Tibial artery (tissue), 4 donors: ENCODE measurements around the gene JADE2.

Source experiments
- DNase-seq, 2 donors: peaks; one replicate each; pipeline ENCODE4 v3.0.0-alpha.2; 2019
- H3K27ac ChIP-seq, 2 donors: fragments of 200-600 bp; sonication (generic) in 1 of 2; 1 replicate in 1 of 2; 2 replicates in 1 of 2; pipeline ENCODE4 v1.5.1; 2018 to 2019; ENCODE audit warnings: mild to moderate bottlenecking in 1 of 2
- H3K27me3 ChIP-seq, 2 donors: fragments of 200-600 bp; sonication (generic) in 1 of 2; one replicate each; pipeline versions ENCODE4 v1.5.1 to v1.6.0; 2016 to 2019
- H3K36me3 ChIP-seq, 3 donors: fragments of 200-600 bp; sonication (generic) in 2 of 3; one replicate each; pipeline ENCODE4 v1.5.1; 2016 to 2019; ENCODE audit warnings: mild to moderate bottlenecking in 2 of 3
- H3K4me1 ChIP-seq, 4 donors: fragments of 200-600 bp; sonication (generic) in 2 of 4; 1 replicate in 3 of 4; 2 replicates in 1 of 4; pipeline ENCODE4 v1.5.1; 2016 to 2019
- H3K4me3 ChIP-seq, 2 donors: fragments of 200-600 bp; sonication (generic) in 1 of 2; 1 replicate in 1 of 2; 2 replicates in 1 of 2; pipeline ENCODE4 v1.5.1; 2018 to 2019; ENCODE audit warnings: mild to moderate bottlenecking in 2 of 2
- H3K9me3 ChIP-seq, 3 donors: fragments of 200-600 bp; sonication (generic) in 1 of 3; one replicate each; pipeline ENCODE4 v1.5.1; 2016 to 2019
- CTCF ChIP-seq, 2 experiments: fragments of 200-600 bp in 1 of 2; fragments of 450-650 bp in 1 of 2; IDR thresholded peaks; one replicate each; pipeline ENCODE4 v1.5.1; 2017 to 2019; ENCODE audit warnings: antibody characterized with exemption in 2 of 2, mild to moderate bottlenecking in 1 of 2, moderate library complexity in 1 of 2
- intact Hi-C: fragments of 100-400 bp; cut with DNase I; formaldehyde crosslinking; loops from one replicate; pipeline ENCODE4 v1.15.0; 2023; ENCODE audit warnings: low total_unique reads

JADE2 gene

GRCh38 chr5:134506054-134507039 is 19.1 kb upstream of the JADE2 start:
- no peak overlapping the region for H3K4me3 ChIP-seq
- intact Hi-C loops: no loop called here
- peaks cover 0 to 21% (median 14%) of the 10 kb centered on the region in 4 donors for H3K4me1 ChIP-seq
- no peaks in the 10 kb centered on the region for H3K27me3 ChIP-seq
- TF ChIP-seq CTCF (IDR thresholded peaks at IDR 0.05): no peak
- no peaks in the 10 kb centered on the region for H3K9me3 ChIP-seq
- H3K36me3 ChIP-seq: no peaks in the 10 kb centered on the region
- DNase-seq: peak; percentile 28 to 74
- no peak overlapping the region for H3K27ac ChIP-seq

- Histone ChIP-seq H3K36me3 (no peaks in the 10 kb centered on the region), H3K4me3 (no peak overlapping the region), H3K4me1 (peaks cover 0 to 32% (median 21%) of the 10 kb centered on the region in 4 donors), H3K9me3 (no peaks in the 10 kb centered on the region), H3K27ac (no peak overlapping the region), H3K27me3 (no peaks in the 10 kb centered on the region)
- peak in 1 of 2 donors; percentile 33 for DNase-seq
- intact Hi-C loops: no loop called here
- TF ChIP-seq CTCF (IDR thresholded peaks at IDR 0.05): no peak
Observed at GRCh38 chr5:134507452-134507851, 18.0 kb upstream of the JADE2 start.

- intact Hi-C loops: no loop called here
- DNase-seq: peak in 1 of 2 donors; percentile 52
- H3K9me3 ChIP-seq: no peaks in the 10 kb centered on the region
- peaks cover 0 to 26% (median 12%) of the 10 kb centered on the region in 4 donors for H3K4me1 ChIP-seq
- H3K4me3 ChIP-seq: no peak overlapping the region
- no peak for TF ChIP-seq CTCF (IDR thresholded peaks at IDR 0.05)
- no peaks in the 10 kb centered on the region for H3K27me3 ChIP-seq
- no peaks in the 10 kb centered on the region for H3K36me3 ChIP-seq
- no peak overlapping the region for H3K27ac ChIP-seq
Observed at GRCh38 chr5:134508521-134509195, 16.8 kb upstream of the JADE2 start.

- Histone ChIP-seq H3K36me3 (no peaks in the 10 kb centered on the region), H3K9me3 (no peaks in the 10 kb centered on the region), H3K27me3 (no peaks in the 10 kb centered on the region), H3K27ac (no peak overlapping the region), H3K4me1 (peaks cover 0 to 24% (median 9%) of the 10 kb centered on the region in 4 donors), H3K4me3 (no peak overlapping the region)
- intact Hi-C loops: no loop called here
- TF ChIP-seq CTCF (IDR thresholded peaks at IDR 0.05): no peak
- peak in 1 of 2 donors; percentile 65 for DNase-seq
Observed at GRCh38 chr5:134509308-134510040, 16.0 kb upstream of the JADE2 start.

GRCh38 chr5:134510970-134511795 is 14.3 kb upstream of the JADE2 start:
- peak overlapping the region in 1 of 2 donors; percentile 19 for H3K27ac ChIP-seq

More at GRCh38 chr5:134510970-134511795, 14.3 kb upstream of the JADE2 start:
- H3K4me3 ChIP-seq: no peak overlapping the region
- TF ChIP-seq CTCF (IDR thresholded peaks at IDR 0.05): no peak
- no peaks in the 10 kb centered on the region for H3K9me3 ChIP-seq
- no peak for DNase-seq
- H3K36me3 ChIP-seq: no peaks in the 10 kb centered on the region
- peaks cover 0 to 23% (median 9%) of the 10 kb centered on the region in 4 donors for H3K4me1 ChIP-seq
- no peaks in the 10 kb centered on the region for H3K27me3 ChIP-seq
- intact Hi-C loops: no loop called here
